EH (cell line): ENCODE data around the gene GABARAP.

ENCODE experiments used
- DNase-seq: peaks from one replicate; pipeline ENCODE4 v3.0.0-alpha.2; 2015; ENCODE audit warnings: low read depth

Gene GABARAP

DNA sequence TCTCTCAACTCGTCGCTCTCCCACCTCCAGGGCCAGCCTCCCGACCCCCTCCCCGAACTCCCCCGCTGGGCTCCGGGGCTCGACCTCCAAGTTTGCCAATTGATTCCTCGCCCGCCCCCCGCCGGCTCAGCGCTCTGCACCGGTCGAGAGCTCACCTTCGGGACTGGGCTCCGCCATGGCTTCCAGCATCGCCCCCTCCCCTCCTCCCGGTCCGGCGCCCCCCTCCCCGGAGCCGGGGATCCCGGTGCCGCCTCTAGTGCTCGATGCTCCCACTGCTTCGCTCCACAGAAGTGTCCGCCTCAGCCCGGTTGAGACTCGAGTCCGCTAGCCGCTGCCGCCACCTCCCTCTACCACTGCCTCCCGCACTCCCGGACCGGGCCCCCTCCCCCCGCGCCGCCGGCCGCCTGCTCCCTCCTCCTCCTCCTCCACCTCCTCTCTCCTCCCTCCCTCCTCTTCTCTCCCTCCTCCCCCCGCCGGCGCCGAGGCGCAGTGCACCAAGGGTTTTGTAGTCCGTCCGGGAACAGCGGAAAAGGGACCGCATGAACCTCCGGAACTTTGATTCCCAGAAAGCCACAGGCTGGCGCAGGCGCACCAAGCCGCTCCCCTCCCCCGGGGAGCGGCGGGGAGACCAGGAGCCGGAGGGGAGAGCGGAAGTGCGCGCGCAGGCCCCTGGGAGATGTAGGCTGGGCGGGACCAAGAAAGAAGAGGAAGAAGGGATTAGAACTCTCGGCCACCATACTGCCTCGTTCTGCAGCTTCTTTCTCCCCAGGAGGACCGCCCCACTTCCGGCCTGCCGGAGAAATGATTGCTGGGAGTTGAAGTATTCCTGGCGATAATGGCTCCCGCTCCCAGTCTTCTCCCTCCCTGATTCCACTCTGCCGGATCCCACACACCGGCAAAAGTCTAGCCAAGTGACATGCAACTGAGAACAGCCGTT is 2.9 kb downstream of the GABARAP start, which contains the start of gene PHF23:
PHF23 (minus strand) TSS at position 367 of the 937 bp plus-strand sequence; CDS start at position 189, 178 bp downstream.
- peak; percentile 100 for DNase-seq

DNA sequence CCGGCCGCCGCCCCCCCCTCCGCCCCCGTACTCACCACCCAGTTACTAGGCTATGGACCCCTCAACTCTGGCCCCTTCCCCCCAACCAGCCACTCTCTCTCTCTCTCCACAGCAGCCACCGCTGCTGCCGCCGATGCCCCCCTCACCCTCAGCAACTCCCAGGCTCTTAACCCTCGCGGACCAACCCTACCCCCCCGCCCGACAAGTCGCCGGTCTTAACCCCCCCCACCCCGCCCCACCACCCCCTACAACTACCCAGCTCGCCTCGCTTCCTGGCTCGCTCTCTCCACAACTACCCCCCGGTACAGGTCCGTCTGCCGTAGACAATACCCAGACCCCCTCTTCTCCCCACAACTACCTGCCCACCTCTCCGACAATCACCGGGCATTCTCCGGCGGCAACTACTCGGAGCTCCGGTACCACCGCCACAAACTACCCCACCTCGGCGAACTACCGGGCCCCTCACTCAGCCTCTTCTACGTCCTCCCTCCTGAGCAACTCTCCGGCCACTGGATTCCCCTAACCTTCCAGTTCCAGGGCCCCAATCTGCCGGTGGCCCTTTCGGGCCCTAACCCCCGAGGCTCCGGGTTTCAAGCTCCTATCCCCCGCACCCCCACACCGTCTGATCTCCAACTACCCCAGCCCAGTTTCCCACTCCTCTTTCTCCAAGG is 3.7 kb downstream of the GABARAP start:
- no peak for DNase-seq

DNA sequence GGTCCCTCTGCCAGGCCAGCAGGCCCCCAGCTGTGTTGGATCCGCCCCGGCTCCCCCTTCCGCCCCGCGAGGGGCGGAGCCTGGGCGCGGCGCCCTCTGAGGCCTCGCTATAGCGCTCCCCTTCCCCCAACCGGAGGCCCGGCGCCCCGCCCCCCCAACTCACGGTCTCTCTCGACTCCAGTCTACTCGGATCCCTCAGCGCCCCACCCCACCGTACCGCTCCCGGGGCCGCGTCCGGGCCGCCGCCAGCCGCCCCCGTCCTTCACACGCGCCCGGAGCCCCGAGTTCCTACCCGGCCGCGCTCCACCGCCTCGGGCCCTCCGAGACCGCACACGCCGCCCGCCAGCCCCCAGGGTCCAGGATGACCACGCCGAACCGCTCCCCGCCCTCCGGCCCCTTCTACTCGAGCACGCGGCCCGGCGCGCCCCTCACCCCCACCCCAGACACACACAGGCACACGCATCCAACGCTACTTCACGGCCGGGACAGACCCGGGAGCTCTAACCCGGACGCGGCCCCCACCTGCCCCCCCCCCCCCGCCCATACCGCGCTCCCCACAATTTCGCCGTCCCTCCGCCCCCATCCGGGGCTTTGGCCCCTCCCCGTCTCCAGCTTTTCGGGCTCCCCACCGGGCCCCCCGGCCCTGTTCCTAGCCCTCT is 4.4 kb downstream of the GABARAP start:
- DNase-seq: peak; percentile 77

DNA sequence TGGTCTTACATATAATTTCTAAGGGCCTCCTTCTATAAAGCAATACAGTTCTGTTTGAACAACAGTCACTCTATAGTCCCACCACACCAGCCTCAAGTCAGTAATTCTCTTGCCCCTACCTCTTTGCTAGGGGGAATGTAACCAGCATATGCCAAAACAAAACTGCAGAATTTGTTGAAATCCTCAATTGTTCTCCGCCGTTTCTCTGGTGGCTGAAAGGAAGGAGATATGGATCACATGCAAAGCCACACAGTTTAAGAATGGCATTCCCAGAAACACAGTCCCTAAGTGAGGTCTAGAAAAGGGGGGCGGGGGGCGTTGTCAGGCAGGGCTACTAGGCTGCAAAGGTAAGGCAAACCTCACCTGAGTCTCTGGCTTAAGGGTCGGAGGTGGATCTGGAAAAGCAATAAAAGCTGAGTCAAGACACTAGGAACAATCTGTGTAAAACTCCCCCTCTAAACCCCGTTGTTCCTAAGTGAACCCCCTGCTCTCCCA is 4.9 kb downstream of the GABARAP start:
- no peak for DNase-seq

DNA sequence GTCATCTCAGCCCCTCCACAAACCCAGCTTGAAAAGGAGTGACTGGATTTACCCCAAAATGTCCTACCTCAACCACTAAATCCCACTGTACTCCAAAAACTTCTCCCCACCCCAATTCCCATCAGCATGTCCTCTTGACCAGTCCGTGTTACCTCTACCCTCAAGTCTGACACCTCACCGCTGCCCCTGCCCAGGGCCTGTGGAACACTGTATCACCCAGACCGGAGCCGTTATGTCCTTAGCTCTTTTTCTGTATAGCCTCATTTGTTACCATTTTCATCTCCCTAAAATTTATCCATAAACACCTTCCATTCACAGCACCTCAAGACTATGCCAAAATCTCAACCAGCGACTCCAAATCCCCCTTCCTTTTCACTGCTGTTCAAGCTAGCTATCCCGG is 5.4 kb downstream of the GABARAP start:
- DNase-seq: no peak

DNA sequence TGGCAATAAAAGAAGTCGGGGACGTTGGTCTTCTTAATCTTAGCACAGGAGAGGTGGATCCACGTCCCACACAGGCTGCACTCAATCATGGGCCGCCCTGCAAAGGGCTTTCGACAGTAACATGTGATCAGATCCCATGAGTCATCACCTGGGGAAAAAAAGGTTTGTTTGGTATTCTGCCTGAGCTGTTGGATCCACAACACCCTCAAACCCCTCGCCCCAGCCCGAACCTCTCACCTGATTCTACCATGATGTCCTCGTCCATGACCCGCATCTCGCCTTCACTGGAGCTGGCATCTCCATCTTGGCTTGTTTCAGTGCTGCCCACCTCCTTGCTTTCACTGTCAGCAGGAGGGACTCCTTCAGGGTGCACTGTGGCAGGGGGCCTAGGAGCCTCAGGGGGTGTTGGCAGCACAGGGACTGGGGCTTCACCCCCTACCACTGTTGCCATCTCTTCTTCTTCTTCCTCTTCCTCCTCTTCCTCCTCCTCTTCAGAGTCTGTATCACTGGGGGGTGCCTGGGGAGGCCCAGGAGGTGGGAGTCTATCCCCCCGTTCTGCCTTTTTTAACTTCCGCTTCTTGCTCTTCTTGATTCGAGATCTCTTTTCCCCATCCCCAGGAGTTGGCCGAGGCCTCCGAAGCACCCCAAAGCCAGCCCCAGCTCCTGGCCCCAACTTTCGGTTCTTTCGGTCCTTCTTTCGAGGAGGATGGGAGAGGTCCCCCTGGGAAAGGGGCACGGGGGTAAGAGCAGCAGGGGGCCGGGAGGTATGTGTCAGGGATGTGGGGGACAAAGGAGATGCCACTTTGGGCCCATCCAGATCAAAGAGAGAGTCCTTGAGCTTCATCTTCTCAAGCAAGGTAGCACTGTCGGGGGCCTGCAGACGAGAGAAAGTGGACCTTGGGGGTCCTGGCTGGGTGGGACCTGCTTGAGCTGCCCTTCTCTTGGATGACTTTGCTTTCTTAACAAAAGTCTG is 6.3 kb downstream of the GABARAP start:
- DNase-seq: no peak

DNA sequence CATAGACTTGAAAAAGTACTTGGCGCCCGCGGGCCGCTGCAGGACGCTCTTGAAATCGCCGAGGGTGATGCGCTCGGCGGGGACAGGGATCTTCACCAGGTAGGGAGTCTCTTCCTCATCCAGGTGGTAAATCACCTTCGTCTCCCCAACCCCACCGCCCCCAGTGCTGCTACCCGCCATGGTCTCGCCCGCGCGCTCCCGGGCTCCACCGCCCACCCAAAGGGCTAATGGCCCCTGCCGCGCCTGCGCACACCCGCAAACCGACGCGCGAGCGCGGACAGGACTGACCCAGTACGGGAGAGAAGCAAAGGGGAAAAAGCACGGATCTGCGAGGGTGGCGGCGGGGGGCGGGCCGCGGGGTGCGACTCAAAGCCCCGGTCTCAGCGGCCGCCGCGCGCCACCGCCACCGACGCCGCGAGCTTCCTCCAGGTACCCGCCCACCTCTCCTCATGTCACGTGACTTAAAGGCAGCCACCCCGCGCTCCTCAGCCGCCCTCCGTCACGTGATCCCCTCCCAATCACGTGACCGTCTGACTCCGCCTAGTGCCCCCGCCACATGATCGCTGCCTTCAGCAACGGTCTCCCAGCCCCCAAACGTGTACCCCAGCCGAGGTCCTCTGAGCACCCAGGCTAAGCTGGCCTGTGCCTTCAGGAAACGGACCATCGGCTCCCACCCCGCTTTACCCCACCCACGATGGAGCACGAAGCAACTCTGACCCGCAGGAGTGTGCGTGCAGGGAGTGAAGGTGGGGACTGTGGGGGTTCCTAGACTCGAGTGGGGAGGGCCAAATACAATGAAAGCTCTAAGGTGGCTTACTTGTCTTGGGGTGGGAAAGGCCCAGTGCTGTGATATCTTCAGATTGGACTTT is 7.9 kb downstream of the GABARAP start, which contains the start of gene DVL2:
DVL2 (minus strand) TSS at position 435 of the 869 bp plus-strand sequence; CDS start at position 180, 255 bp downstream.
- peak; percentile 95 for DNase-seq

DNA sequence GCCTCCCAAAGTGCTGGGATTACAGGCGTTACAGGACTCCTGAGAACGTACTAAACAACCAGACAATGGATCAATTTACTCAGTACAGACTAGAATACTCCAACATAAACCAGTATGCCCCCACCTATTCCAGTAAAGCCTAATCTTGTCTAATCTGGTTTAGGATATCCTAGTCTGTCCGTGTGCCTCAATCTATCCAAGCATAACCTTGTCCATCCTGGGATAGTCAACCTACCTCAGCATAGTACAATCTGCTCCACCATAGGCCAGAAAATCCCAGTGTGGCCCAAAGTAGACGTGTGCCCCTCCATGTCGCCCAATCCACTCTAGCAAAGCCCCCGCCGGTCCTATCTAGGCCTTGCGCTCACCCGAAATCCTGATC is 8.6 kb downstream of the GABARAP start:
- no peak for DNase-seq

DNA sequence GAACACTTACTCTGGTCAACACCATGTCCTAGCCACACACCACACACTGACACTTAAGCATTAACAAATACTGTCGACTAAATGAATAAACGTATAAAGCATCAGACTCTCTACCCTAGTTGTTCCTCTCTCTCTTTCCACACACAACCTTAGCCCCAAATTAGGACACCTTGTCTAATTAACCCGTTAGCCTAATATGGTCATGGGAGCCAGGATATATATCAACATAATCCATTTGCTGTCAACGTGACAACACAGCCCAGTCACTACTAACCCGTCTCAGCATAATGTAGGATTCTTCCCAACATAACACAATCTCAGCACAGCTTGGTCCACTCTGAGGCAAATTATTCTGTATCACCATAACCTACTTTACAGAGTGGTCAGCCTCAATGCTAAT is 10.1 kb downstream of the GABARAP start:
- no peak for DNase-seq

DNA sequence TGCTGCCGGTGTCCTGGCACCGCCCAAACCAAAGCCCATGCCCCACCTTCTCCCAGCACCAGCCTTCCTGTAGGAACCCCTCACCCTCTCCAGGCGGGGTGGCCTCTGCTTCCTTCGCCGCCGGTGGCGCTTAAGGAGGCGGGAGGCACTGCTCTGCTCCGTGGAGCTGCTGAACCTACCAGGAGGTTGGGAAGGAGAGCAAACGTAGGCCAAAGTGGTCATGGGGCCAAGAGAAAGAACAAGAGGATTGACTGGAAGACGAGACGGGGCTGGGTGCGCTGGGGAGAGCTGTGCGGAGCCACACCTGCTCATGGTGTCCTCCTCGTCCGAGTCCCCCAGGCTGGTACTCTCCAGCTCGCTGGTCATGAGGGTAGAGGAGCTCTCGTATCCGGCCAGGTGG is 12.7 kb downstream of the GABARAP start:
- no peak for DNase-seq

DNA sequence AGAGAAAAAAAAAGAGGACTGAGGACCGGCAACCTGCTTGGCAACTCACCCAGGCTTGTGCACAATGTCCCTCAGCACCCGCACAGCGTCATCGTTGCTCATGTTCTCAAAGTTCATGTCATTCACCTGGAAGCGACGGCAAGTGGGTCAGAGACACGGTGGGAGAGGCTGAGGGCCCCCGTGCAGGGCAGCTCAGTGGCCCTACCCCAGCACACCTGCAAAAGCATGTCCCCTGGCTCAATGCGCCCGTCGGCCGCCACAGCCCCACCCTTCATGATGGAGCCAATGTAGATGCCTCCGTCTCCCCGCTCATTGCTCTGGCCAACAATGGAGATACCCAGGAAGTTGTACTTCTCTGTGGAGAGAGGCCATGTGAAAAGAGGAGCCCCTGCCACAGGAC is 13.3 kb downstream of the GABARAP start:
- no peak for DNase-seq

DNA sequence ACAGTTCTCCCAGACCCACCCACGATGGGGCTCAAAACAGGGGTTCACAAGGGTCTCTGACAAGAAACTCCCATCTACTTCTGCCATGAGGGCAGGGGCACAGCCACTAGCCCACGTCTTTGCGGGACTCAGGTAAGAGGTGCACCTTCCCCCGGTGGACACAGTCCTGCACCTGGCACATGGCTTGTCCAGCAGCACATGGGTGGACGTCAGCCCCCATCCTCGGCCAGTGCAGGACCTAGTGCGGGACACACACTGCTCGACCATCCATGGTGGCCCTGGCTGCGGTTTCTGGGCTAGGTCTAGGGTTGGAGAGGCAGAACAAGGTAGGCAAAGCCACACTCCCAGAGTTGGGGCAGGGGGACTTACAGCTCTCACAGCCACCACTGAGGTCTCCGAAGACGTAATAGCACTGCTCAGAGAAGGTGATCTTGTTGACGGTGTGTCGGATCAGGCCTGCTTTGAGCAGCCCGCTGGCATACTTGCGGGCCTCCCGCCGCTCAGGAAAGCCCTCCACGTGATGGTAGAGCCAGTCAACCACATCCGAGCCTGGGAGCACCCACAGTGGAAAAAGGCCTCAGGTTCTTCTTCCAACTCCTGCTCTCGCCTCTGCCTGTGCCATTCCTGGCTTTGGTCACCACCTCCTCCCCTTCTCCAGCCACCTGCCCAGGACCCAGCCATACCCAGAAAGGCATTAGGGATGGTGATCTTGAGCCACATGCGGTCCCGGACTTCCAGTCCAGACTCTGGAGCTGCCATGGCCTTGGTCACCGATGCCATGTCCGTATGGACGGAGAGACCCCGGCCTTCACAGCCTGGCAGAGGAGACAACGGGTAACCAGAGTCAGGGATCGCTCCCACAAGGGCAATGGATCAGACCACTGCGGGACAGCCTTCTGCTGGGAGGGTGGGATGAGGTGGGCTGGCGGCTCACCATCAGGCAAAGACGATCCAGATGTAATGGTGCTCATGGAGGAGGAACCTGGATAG is 15.2 kb downstream of the GABARAP start:
- DNase-seq: no peak

DNA sequence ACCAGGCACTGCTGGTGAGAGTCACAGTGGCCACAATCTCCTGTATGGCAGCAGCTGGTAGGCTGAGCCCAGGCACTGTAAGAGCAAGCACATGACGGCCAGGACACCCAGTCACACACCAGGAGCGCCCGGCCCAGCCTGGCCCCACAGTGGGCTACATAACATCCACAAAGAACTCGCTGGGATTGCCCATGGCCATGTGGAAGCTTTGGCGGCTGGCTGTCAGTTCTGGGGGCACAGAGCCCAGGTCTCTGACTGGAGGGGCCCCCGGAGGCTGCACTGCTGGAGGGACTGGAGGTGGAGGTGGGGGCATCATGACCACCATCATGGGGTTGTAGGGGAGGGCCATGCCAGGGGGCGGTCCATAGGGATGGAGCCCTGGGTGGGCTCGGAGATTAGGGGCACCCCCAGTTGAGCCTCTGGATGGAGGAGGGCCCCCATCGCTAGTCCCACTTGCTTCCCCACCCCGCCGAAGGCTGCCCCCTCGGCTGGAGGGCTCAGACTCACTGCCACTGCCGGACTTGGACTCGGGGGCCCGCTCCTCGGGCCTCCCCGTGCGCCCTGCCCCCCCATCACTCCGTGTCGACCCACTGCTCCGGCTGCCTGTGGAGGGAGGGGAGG is 16.4 kb downstream of the GABARAP start:
- no peak for DNase-seq

DNA sequence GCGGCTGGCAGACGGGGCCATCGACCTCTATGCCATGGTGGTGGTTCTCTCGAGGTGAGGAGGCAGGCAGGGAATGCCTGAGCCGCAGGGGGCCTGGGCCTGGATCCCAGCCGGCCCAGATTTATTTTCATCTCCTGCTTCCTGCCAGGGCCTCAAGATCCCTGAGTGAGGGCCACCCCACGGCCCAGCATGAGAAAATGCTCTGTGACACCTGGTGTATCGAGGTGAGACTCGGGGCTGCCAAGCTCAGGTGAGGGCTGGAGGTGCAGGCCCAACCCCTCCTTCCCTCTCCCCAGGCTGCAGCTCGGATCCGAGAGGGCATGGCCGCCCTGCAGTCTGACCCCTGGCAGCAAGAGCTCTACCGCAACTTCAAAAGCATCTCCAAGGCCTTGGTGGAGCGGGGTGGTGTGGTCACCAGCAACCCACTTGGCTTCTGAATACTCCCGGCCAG is 17.6 kb downstream of the GABARAP start:
- no peak for DNase-seq

DNA sequence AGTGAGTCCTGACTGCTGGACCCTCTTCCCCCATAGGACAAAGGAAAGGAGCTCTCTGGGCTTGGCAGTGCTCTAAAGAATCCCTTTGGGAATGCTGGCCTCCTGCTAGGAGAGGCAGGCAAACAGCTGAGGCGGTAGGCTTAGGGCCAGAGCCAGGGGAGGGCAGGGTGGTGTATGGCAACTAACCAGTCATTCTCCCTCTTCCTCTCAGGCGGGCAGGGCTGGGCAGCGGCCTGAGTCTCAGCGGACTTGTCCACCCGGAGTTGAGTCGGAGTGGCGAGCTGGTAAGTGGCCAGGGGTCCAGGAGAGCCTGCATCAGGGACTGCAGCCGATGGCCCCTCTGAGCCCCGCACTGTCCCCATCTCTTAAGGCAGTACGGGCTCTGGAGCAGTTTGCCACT is 18.1 kb downstream of the GABARAP start:
- no peak for DNase-seq

DNA sequence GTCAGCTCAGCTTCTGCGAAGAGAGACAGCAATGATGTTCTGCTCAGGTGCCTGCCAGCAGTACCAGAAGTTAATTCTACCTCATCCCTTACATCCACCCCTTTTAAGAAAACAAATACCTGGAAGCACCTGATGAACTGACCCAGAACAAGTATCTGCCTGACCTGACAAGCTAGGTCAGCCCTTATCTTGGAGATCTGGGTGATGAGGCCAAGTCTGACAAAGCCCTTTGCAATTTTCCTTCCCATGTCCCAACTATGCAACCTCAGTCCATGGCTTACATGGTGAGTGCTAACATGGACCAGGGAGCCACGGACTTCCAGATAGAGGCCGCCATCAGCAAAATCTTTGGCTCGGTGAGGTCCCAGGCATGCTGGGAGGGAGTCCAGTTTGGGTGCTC is 18.9 kb downstream of the GABARAP start:
- no peak for DNase-seq

DNA sequence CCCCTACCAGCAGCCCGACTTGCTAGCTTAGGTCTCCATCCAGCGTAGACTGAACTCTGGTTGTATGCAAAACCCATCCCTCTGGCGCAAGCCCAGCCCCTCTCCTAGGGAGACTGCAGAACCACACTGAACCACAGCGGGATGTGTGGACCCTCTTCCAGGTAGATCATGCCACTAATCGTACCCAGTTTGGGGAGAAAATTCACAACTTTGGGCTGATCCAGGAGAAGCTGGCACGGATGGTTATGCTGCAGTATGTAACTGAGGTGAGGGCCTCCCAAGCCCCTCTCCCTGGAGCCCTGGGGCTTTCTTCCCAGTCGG is 19.3 kb downstream of the GABARAP start:
- no peak for DNase-seq

DNA sequence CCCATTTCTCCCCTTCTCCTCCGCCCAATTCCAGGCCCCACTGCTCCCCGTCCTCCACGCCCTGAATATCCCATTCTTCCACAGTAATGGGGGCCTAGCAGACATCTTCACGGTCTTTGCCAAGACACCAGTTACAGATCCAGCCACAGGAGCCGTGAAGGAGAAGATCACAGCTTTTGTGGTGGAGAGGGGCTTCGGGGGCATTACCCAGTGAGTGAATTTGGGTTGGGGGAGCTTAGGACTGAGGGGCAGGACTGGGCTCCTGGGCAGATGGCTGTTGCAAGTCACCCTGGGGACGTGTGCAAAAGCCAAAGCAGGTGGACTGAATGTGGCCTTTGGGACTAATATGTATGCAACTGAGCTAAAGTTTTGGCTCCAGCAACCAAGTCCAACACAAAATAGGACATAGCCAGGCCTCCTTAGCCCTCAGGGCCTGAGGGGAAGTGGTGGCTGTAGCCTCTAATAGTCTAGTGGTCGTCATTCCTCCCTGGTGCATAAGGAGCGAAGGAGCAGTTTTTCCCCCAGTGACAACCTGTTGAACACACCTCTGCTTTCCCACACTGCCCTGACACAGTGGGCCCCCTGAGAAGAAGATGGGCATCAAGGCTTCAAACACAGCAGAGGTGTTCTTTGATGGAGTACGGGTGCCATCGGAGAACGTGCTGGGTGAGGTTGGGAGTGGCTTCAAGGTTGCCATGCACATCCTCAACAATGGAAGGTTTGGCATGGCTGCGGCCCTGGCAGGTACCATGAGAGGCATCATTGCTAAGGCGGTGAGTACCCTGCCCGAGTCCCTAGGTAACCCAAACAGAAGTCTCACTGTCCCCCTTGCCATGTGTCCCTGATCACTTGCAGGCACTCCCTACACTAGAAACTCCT is 19.9 kb downstream of the GABARAP start:
- DNase-seq: no peak
